HepG2 (cell line): Measurements from ENCODE around the gene FRAS1.

ENCODE experiments used
- REXO4 ChIP-seq: sonication (generic); formaldehyde crosslinking; IDR thresholded peaks from 2 replicates; pipeline ENCODE4 v1.8.0; 2022; ENCODE audit warnings: missing genetic modification reagents, mild to moderate bottlenecking, borderline replicate concordance
- SCMH1 ChIP-seq: sonication (generic); formaldehyde crosslinking; IDR thresholded peaks from 2 replicates; pipeline ENCODE4 v1.9.0; 2021; ENCODE audit warnings: missing genetic modification reagents, mild to moderate bottlenecking, borderline replicate concordance
- TF ChIP-seq, protein P1 (sequence below): sonication (generic); formaldehyde crosslinking; IDR thresholded peaks from 2 replicates; pipeline ENCODE4 v1.5.0; 2020; ENCODE audit warnings: mild to moderate bottlenecking, missing genetic modification reagents, moderate library complexity
- TF ChIP-seq, protein P2 (sequence below): sonication (generic); formaldehyde crosslinking; IDR thresholded peaks from 2 replicates; pipeline ENCODE4 v1.5.0; 2020; ENCODE audit warnings: missing genetic modification reagents

DNA sequence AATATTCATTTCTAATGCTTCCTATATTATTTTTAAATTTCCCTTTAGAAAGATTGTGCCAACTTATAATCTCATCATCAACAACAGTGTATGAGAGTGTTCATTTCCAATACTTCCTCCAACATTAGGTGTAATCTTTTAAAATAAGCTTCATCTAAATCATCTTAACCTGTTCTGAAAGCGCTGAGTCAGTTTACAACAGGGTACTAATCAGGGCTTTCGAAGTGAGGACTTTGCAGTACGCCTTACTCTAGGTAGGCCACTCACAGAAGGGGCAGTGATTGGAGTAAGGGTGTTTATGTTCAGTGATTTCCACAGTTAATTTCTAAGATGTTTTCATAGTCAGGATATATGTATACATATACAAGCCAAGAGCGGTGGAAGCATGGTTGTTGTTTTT is 87.9 kb downstream of the FRAS1 start:
- TF ChIP-seq SCMH1 (CRISPR knock-in tag) (no peak), REXO4 (no peak)
- TF ChIP-seq, protein P1, sequence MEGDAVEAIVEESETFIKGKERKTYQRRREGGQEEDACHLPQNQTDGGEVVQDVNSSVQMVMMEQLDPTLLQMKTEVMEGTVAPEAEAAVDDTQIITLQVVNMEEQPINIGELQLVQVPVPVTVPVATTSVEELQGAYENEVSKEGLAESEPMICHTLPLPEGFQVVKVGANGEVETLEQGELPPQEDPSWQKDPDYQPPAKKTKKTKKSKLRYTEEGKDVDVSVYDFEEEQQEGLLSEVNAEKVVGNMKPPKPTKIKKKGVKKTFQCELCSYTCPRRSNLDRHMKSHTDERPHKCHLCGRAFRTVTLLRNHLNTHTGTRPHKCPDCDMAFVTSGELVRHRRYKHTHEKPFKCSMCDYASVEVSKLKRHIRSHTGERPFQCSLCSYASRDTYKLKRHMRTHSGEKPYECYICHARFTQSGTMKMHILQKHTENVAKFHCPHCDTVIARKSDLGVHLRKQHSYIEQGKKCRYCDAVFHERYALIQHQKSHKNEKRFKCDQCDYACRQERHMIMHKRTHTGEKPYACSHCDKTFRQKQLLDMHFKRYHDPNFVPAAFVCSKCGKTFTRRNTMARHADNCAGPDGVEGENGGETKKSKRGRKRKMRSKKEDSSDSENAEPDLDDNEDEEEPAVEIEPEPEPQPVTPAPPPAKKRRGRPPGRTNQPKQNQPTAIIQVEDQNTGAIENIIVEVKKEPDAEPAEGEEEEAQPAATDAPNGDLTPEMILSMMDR: no peak
- TF ChIP-seq, protein P2, sequence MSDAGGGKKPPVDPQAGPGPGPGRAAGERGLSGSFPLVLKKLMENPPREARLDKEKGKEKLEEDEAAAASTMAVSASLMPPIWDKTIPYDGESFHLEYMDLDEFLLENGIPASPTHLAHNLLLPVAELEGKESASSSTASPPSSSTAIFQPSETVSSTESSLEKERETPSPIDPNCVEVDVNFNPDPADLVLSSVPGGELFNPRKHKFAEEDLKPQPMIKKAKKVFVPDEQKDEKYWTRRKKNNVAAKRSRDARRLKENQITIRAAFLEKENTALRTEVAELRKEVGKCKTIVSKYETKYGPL: no peak
